Upper lobe of left lung (tissue), 6 donors: ENCODE data around the gene GAMT. TPM values are rescaled to one million over a fixed set of nuclear protein-coding genes. Genes with fewer than 3 reads are reported as not detected.

Experiments
- ATAC-seq, 2 donors: fragments of 200-7000 bp; cut with Tn5 transposase; one replicate each; pipeline ENCODE4 v1.9.1; 2022; ENCODE audit warnings: mild to moderate bottlenecking in 2 of 2, moderate library complexity in 2 of 2; ENCODE audit not compliant: low FRiP score in 2 of 2
- DNase-seq, 2 donors: peaks; one replicate each; pipeline ENCODE4 v3.0.0-alpha.2; 2019 to 2020
- H3K27ac ChIP-seq, 4 donors: fragments of 200-600 bp; sonication (generic); one replicate each; pipeline ENCODE4 v1.5.1; 2016 to 2019
- H3K27me3 ChIP-seq, 4 donors: fragments of 200-600 bp; sonication (generic); one replicate each; pipeline ENCODE4 v1.5.1; 2017 to 2019
- H3K36me3 ChIP-seq, 4 donors: fragments of 200-600 bp; sonication (generic); one replicate each; pipeline ENCODE4 v1.5.1; 2016 to 2019
- H3K4me1 ChIP-seq, 4 donors: fragments of 200-600 bp; sonication (generic); one replicate each; pipeline ENCODE4 v1.5.1; 2018 to 2019
- H3K4me3 ChIP-seq, 4 donors: fragments of 200-600 bp; sonication (generic); one replicate each; pipeline ENCODE4 v1.5.1; 2017 to 2019; ENCODE audit warnings: mild to moderate bottlenecking in 2 of 4, moderate library complexity in 1 of 4
- H3K9me3 ChIP-seq, 4 donors: fragments of 200-600 bp; sonication (generic); one replicate each; pipeline ENCODE4 v1.5.1; 2018 to 2019
- CTCF ChIP-seq, 6 experiments: fragments of 450-650 bp in 4 of 6; fragments of 200-600 bp in 2 of 6; sonication (generic) in 2 of 6; IDR thresholded peaks; one replicate each; pipeline ENCODE4 v1.5.1; 2016 to 2019; ENCODE audit warnings: antibody characterized with exemption in 6 of 6
- EP300 ChIP-seq, 4 donors: sonication (generic); formaldehyde crosslinking; IDR thresholded peaks; one replicate each; pipeline ENCODE4 v1.5.1; 2017; ENCODE audit warnings: antibody characterized with exemption in 4 of 4, control low read depth in 2 of 4
- POLR2A ChIP-seq, 4 donors: fragments of 450-650 bp; IDR thresholded peaks; one replicate each; pipeline ENCODE4 v1.5.1; 2016 to 2017; ENCODE audit warnings: antibody characterized with exemption in 4 of 4, mild to moderate bottlenecking in 2 of 4
- POLR2AphosphoS5 ChIP-seq, 2 donors: sonication (generic); formaldehyde crosslinking; IDR thresholded peaks; one replicate each; pipeline ENCODE4 v1.5.1; 2017; ENCODE audit warnings: antibody characterized with exemption in 2 of 2
- whole genome bisulfite sequencing, 2 donors: methylation state at CpG; one replicate each; pipeline ENCODE4 v1.1.5; 2017 to 2018; 5-methylcytosine and 5-hydroxymethylcytosine counted together
- total RNA-seq, 6 donors: library from RNA; depleted of rRNA in 4 of 6; stranded (reverse); fragments of >200 nt in 4 of 6; gene quantifications; one replicate each; pipeline versions ENCODE4 v1.1.0 to v1.2.1, GENCODE V29; 2016 to 2021
- donor health status: DM: no; HTN: no; CAD: no; lungs with moderate emphysema.
- donor health status: DM: no; HTN: yes; CAD: no; lungs with severe emphysema.

GAMT gene
- total RNA-seq, 6 donors from 2014 or later = 4.0 to 12.1 (median 8.1) TPM

DNA sequence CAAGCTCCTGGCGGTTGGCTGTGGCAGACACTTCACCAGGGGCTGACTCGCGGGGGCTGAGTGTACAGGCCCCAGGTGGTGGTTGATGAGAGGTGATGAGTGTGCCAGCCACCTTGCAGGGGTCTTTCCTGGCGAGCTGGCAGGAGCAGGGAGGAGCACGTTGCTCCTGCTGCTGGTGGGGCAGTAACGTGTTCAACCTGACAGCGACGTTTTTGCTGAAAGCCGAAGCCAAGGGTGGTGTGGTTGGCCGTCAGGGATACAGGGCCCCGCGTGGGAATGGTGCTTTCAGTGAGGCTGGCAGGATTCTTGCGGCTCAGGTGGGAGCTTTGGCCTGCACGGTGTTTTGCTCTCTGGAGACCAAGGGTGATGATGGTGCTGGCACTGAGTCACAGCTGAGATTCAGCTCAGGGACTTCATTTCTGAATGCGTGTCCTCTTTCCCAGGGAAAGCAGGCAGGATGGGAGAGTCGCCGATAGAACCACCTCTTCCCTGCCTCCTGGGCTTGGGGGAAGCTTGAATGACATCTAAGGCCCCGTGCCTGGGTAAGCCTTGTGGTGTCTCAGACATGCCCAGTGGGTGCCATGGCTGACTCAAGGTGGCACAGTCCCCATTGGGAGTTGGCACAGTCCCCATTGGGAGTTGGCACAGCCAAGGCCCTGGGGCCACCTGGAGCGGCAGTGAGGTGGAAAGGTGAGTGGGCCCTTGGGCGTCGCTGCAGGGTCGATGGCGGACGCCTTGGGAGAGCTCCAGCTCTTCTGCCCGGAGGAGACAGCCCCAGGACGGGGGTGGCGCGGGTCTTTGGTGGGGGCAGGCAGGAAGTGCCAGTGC lies 14.9 kb upstream of the GAMT start:
- Histone ChIP-seq H3K4me1 (peaks cover 44 to 79% (median 73%) of the 10 kb centered on the region in 4 donors), H3K36me3 (peaks cover 10 to 55% (median 38%) of the 10 kb centered on the region in 4 donors), H3K27me3 (no peaks in the 10 kb centered on the region), H3K4me3 (peak overlapping the region in 2 of 4 donors; percentile 9 to 17), H3K27ac (peak overlapping the region; percentile 83 to 88 (median 85)), H3K9me3 (no peaks in the 10 kb centered on the region)
- peak in 1 of 2 donors; percentile 2 for ATAC-seq
- TF ChIP-seq CTCF (IDR thresholded peaks at IDR 0.05) (no peak), POLR2AphosphoS5 (IDR thresholded peaks at IDR 0.05) (no peak), POLR2A (IDR thresholded peaks at IDR 0.05) (no peak), EP300 (IDR thresholded peaks at IDR 0.05) (no peak)
- peak in 1 of 2 donors; percentile 75 for DNase-seq
- 62 to 64% methylated on average over 17 to 27 of the region's 28 CpGs for WGBS, 2 donors

DNA sequence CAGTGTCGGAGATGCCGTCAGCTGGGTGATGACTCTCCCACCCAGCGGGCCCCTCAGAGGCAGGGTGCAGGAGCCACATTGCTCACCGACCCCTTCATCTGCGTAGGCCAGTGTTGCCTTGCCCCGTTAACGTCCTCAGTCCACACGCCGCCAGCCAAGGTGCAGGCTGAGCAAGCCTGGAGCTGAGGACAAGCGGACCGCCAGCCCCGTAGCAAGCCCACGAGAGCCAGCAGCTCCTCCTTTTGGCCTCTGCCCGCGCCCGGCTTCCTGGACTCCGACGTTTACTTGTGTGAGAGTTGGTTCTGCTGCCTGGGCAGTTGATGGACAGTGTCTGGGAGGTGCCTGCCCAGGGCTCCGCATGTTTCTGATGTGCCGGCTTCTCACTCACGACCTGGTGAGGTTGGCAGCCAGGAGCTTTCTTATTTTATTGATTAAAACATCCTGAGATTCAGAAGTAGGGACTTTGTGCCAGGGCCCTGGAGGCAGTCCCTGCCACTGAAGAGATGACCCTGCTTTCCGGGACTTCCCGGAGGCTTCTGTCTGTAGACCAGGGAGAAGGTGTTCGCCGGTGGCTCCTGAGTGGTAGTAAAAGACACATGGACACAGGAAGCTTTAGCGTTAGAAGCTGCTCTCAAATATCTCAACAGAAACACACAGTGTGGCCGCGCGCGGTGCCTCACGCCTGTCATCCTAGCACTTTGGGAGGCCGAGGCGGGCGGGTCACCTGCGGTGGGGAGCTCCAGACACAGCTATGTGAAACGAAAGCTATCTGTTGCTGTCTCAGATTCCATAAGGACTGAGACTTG lies 11.9 kb upstream of the GAMT start:
- Histone ChIP-seq H3K9me3 (no peaks in the 10 kb centered on the region), H3K4me1 (peaks cover 65 to 95% (median 91%) of the 10 kb centered on the region in 4 donors), H3K36me3 (peaks cover 0 to 28% (median 17%) of the 10 kb centered on the region in 4 donors), H3K4me3 (no peak overlapping the region), H3K27ac (peak overlapping the region in 2 of 4 donors; percentile 35 to 84), H3K27me3 (no peaks in the 10 kb centered on the region)
- no peak for TF ChIP-seq POLR2AphosphoS5 (IDR thresholded peaks at IDR 0.05)
- TF ChIP-seq CTCF (IDR thresholded peaks at IDR 0.05) = no peak
- TF ChIP-seq POLR2A (IDR thresholded peaks at IDR 0.05) = no peak
- TF ChIP-seq EP300 (IDR thresholded peaks at IDR 0.05) = no peak
- ATAC-seq (no peak), DNase-seq (peak in 1 of 2 donors; percentile 82)
- 80 to 86% methylated on average over 22 to 36 of the region's 36 CpGs for WGBS, 2 donors

- DNase-seq (peak in 1 of 2 donors; percentile 75), ATAC-seq (no peak)
- Histone ChIP-seq H3K4me3 (peak overlapping the region in 1 of 4 donors; percentile 2), H3K4me1 (peaks cover 59 to 87% (median 85%) of the 10 kb centered on the region in 4 donors), H3K9me3 (no peaks in the 10 kb centered on the region), H3K27ac (peak overlapping the region in 1 of 4 donors; percentile 98), H3K27me3 (no peaks in the 10 kb centered on the region), H3K36me3 (peaks cover 0 to 21% (median 13%) of the 10 kb centered on the region in 4 donors)
- 86% methylated on average over 12 of the region's 21 CpGs; no CpG with 5 or more reads in 1 of the 2 donors for WGBS, 2 donors
- TF ChIP-seq POLR2AphosphoS5 (IDR thresholded peaks at IDR 0.05) (no peak), EP300 (IDR thresholded peaks at IDR 0.05) (no peak), CTCF (IDR thresholded peaks at IDR 0.05) (no peak), POLR2A (IDR thresholded peaks at IDR 0.05) (no peak)
These were observed 11.1 kb upstream of the GAMT start for GRCh38 chr19:1412323-1412923.

DNA sequence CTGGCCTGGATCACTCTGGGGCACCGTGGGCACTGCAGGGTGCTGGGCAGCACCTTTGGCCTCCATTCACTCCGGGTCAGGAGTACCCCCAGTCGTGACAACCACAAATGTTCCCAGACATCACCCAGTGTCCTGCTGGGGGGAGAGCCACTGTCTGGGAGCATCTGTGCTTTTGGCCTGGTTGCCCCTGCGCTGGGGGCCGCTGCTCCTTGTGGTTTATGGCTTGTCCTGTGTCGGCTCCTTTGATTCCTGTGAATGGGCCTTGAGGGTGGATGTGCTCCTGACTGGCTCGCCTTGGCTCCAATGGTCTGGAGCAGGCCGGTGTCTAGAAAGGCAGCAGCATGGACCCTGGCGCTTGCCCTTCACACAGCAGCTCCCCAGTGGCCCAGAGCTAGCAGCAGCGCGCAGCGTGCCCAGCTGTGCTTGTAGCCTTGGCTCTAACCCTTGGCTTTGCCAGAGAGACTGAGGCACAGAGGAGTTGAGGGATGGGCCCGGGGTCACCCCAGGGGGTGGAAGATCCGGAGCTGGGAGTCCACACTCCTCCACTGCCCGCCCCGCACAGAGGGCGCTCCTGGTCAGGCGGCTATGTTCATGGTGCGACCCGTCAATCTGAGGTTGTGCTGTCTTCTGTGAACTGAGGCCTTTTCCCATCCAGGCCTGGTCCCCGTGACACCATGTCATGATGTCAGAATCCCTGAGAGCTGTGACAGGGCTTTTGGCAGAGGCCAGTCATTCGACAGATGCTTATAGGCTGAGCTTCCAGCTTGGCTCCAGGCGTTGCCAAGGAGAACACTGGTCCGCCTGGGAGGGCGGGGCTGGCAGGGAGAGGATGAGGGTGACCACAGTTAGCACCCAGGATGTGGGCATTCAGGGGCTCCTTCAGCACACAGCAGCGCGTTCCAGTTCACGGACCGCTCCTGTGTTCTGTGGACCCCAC lies 10.2 kb upstream of the GAMT start:
- no peak for ATAC-seq
- Histone ChIP-seq H3K27ac (peak overlapping the region; percentile 44 to 98 (median 70)), H3K9me3 (no peaks in the 10 kb centered on the region), H3K36me3 (peaks cover 0 to 18% (median 11%) of the 10 kb centered on the region in 4 donors), H3K4me1 (peaks cover 55 to 83% (median 78%) of the 10 kb centered on the region in 4 donors), H3K4me3 (peak overlapping the region in 1 of 4 donors; percentile 99), H3K27me3 (no peaks in the 10 kb centered on the region)
- TF ChIP-seq CTCF (IDR thresholded peaks at IDR 0.05) = no peak
- TF ChIP-seq EP300 (IDR thresholded peaks at IDR 0.05) = no peak
- peak in 1 of 2 donors; percentile 24 for TF ChIP-seq POLR2AphosphoS5 (IDR thresholded peaks at IDR 0.05)
- 70 to 72% methylated on average over 10 to 26 of the region's 29 CpGs for WGBS, 2 donors
- DNase-seq = peak in 1 of 2 donors; percentile 78
